Tibial artery (tissue), 4 donors: ENCODE measurements around the gene BMPR2.
"Not testable (repeated sequence)": the region's sequence is repeated elsewhere in the genome, so short reads cannot be mapped to it uniquely, and the experiment has no call there.

ENCODE experiments used
- DNase-seq, 2 donors: peaks; one replicate each; pipeline ENCODE4 v3.0.0-alpha.2; 2019
- H3K27ac ChIP-seq, 2 donors: fragments of 200-600 bp; sonication (generic) in 1 of 2; 1 replicate in 1 of 2; 2 replicates in 1 of 2; pipeline ENCODE4 v1.5.1; 2018 to 2019; ENCODE audit warnings: mild to moderate bottlenecking in 1 of 2
- H3K27me3 ChIP-seq, 2 donors: fragments of 200-600 bp; sonication (generic) in 1 of 2; one replicate each; pipeline versions ENCODE4 v1.5.1 to v1.6.0; 2016 to 2019
- H3K36me3 ChIP-seq, 3 donors: fragments of 200-600 bp; sonication (generic) in 2 of 3; one replicate each; pipeline ENCODE4 v1.5.1; 2016 to 2019; ENCODE audit warnings: mild to moderate bottlenecking in 2 of 3
- H3K4me1 ChIP-seq, 4 donors: fragments of 200-600 bp; sonication (generic) in 2 of 4; 1 replicate in 3 of 4; 2 replicates in 1 of 4; pipeline ENCODE4 v1.5.1; 2016 to 2019
- H3K4me3 ChIP-seq, 2 donors: fragments of 200-600 bp; sonication (generic) in 1 of 2; 1 replicate in 1 of 2; 2 replicates in 1 of 2; pipeline ENCODE4 v1.5.1; 2018 to 2019; ENCODE audit warnings: mild to moderate bottlenecking in 2 of 2
- H3K9me3 ChIP-seq, 3 donors: fragments of 200-600 bp; sonication (generic) in 1 of 3; one replicate each; pipeline ENCODE4 v1.5.1; 2016 to 2019
- intact Hi-C: fragments of 100-400 bp; cut with DNase I; formaldehyde crosslinking; loops from one replicate; pipeline ENCODE4 v1.15.0; 2023; ENCODE audit warnings: low total_unique reads
- TF ChIP-seq, protein P1 (sequence below), 2 experiments: fragments of 200-600 bp in 1 of 2; fragments of 450-650 bp in 1 of 2; IDR thresholded peaks; one replicate each; pipeline ENCODE4 v1.5.1; 2017 to 2019; ENCODE audit warnings: antibody characterized with exemption in 2 of 2, mild to moderate bottlenecking in 1 of 2, moderate library complexity in 1 of 2

BMPR2 gene

DNA sequence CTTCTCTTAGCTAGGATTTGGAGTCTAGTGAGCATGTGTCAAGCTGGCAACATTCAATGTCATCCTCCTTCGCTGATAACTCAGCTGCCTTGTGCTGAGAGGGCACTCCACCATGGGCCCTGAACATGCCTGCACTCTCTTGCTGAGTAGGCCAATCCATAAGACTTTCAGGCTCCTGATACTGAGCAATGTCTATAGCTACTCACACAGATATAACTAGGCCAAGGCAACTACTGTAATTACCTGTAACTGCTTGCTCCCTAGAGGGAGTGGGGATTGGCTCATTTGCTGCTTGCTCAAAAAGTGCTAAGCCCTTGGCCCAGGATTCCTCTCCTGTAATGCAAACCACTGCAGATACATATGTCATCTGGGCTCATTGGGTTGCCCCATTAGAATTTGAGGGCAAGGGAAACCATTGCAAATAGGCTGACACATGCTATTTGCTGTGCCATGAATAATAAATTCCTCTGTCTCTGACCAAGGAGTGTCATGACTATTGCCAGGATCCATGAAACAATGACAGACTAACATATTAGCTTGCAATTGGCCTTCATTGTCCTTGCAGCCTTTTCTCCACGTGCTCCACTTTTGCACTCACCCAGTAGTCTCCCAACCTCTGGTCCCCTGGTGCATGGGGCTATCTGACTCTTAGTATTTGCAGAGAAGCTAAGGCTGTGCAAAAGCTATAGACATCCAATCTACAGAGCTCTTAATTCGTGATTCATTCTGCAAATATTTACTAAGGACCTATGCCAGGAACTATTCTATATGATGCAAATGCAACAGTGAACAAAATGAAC lies 36.9 kb upstream of the BMPR2 start:
- no peak for DNase-seq
- no peaks in the 10 kb centered on the region for H3K9me3 ChIP-seq
- TF ChIP-seq, protein P1, sequence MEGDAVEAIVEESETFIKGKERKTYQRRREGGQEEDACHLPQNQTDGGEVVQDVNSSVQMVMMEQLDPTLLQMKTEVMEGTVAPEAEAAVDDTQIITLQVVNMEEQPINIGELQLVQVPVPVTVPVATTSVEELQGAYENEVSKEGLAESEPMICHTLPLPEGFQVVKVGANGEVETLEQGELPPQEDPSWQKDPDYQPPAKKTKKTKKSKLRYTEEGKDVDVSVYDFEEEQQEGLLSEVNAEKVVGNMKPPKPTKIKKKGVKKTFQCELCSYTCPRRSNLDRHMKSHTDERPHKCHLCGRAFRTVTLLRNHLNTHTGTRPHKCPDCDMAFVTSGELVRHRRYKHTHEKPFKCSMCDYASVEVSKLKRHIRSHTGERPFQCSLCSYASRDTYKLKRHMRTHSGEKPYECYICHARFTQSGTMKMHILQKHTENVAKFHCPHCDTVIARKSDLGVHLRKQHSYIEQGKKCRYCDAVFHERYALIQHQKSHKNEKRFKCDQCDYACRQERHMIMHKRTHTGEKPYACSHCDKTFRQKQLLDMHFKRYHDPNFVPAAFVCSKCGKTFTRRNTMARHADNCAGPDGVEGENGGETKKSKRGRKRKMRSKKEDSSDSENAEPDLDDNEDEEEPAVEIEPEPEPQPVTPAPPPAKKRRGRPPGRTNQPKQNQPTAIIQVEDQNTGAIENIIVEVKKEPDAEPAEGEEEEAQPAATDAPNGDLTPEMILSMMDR (IDR thresholded peaks at IDR 0.05): no peak
- H3K27me3 ChIP-seq: no peaks in the 10 kb centered on the region
- H3K36me3 ChIP-seq: peaks cover 0 to 5% (median 0%) of the 10 kb centered on the region in 3 donors
- no peaks in the 10 kb centered on the region for H3K4me1 ChIP-seq
- H3K4me3 ChIP-seq: no peak overlapping the region
- no peak overlapping the region for H3K27ac ChIP-seq
- intact Hi-C loops: no loop called here

DNA sequence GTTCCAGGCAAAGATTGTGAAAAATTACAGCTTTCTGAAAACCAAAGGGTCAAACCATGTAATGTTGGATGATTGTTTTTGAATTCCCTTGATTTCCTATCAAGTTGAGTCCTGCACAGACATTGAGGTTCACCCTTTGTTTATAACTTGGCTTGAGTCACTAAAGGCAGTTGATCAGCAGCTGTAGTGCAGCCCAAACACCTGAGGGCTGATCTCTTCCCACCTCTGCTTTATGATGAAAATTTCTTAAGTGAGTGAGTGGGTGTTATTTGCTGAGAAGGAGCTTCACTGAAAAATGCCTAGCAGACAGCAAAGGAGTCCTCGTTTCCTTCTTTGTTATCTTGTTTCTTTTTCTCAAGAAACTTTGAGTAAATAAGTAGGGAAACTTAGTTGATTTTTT lies 31.9 kb upstream of the BMPR2 start:
- no peak for DNase-seq
- TF ChIP-seq, protein P1 (IDR thresholded peaks at IDR 0.05): no peak
- H3K27me3 ChIP-seq: no peaks in the 10 kb centered on the region
- no peaks in the 10 kb centered on the region for H3K36me3 ChIP-seq
- H3K9me3 ChIP-seq: no peaks in the 10 kb centered on the region
- no peak overlapping the region for H3K27ac ChIP-seq
- intact Hi-C loops: no loop called here
- H3K4me1 ChIP-seq: no peaks in the 10 kb centered on the region
- H3K4me3 ChIP-seq: no peak overlapping the region

DNA sequence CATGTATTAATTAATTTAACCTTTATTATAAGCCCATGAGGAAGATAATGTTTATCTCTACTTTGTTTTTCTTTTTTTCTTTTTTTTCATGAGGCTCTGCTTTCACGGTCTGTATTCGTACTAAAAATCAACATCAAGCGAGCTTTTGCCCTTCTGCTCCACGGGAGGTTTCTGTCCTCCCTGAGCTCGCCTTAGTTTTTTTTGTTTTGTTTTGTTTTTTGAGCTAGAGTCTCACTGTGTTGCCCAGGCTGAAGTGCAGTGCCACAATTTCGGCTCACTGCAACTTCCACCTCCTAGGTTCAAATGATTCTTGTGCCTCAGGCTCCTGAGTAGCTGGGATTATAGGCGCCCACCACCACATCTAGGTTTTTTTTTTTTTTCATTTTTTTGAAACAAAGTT lies 29.9 kb upstream of the BMPR2 start:
- TF ChIP-seq, protein P1 (IDR thresholded peaks at IDR 0.05): no peak
- H3K27me3 ChIP-seq: no peaks in the 10 kb centered on the region
- H3K4me1 ChIP-seq: no peaks in the 10 kb centered on the region
- no peak overlapping the region for H3K4me3 ChIP-seq
- H3K9me3 ChIP-seq: no peaks in the 10 kb centered on the region
- DNase-seq: no peak
- intact Hi-C loops: no loop called here
- no peaks in the 10 kb centered on the region for H3K36me3 ChIP-seq
- H3K27ac ChIP-seq: no peak overlapping the region

DNA sequence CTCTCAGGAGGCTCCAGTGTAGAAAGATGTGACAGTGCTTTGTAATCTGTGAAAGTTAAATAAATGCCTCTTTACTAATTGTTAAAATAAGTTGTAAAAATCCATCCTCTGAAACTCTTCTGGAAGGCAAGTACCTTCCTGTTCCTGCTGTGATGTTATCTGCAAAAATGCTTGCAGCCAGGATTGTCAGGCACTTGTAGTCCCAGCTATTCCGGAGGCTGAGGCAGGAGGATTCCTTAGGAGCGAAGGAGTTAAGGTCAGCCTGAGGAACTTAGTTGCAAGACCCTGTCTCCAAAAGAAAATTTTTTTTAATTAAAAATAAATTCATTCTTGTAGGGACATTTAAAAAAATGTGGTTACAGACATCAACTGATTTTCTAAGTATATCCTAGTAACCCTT lies 22.7 kb upstream of the BMPR2 start:
- intact Hi-C loops: no loop called here
- no peaks in the 10 kb centered on the region for H3K36me3 ChIP-seq
- no peak overlapping the region for H3K4me3 ChIP-seq
- no peaks in the 10 kb centered on the region for H3K27me3 ChIP-seq
- TF ChIP-seq, protein P1 (IDR thresholded peaks at IDR 0.05): no peak
- no peak for DNase-seq
- no peaks in the 10 kb centered on the region for H3K4me1 ChIP-seq
- H3K9me3 ChIP-seq: no peaks in the 10 kb centered on the region
- no peak overlapping the region for H3K27ac ChIP-seq

- H3K36me3 ChIP-seq: no peaks in the 10 kb centered on the region
- no peak for DNase-seq
- H3K4me3 ChIP-seq: no peak overlapping the region
- no peaks in the 10 kb centered on the region for H3K4me1 ChIP-seq
- TF ChIP-seq, protein P1 (IDR thresholded peaks at IDR 0.05): no peak
- H3K27me3 ChIP-seq: no peaks in the 10 kb centered on the region
- intact Hi-C loops: no loop called here
- H3K9me3 ChIP-seq: no peaks in the 10 kb centered on the region
- H3K27ac ChIP-seq: no peak overlapping the region
Observed at GRCh38 chr2:202355993-202356505, 20.1 kb upstream of the BMPR2 start.

GRCh38 chr2:202358924-202359323 lies 17.2 kb upstream of the BMPR2 start:
- H3K4me3 ChIP-seq, H3K27me3 ChIP-seq, DNase-seq, H3K4me1 ChIP-seq, H3K27ac ChIP-seq, H3K36me3 ChIP-seq, intact Hi-C loops, H3K9me3 ChIP-seq: not testable (repeated sequence)
